Measurements from ENCODE around the gene ADRA1B.
"Not testable (repeated sequence)": the region's sequence is repeated elsewhere in the genome, so short reads cannot be mapped to it uniquely, and the experiment has no call there.

The ADRA1B gene

GRCh38 chr5:160001457-160001856, 85.2 kb downstream of the ADRA1B start:
- no peak overlapping the region for H3K4me3 ChIP-seq (ENCODE audit: low read depth, low read length)
- no peak for TF ChIP-seq CTCF (IDR thresholded peaks at IDR 0.05; ENCODE audit: low read depth, low read length)

- TF ChIP-seq CTCF (IDR thresholded peaks at IDR 0.05; ENCODE audit: low read depth, low read length) = no peak
- H3K4me3 ChIP-seq (ENCODE audit: low read depth, low read length) = no peak overlapping the region
Measured at GRCh38 chr5:160007514-160007913, 91.2 kb downstream of the ADRA1B start.

- not testable (repeated sequence) for H3K4me3 ChIP-seq (ENCODE audit: low read depth, low read length)
Measured at GRCh38 chr5:160008529-160008876, 92.2 kb downstream of the ADRA1B start.

GRCh38 chr5:160008877-160009590, 92.8 kb downstream of the ADRA1B start, which contains the start of gene TTC1:
Gene TTC1, plus strand, starts transcription at chr5:160009139. Its CDS starts 1,390 bp downstream, at chr5:160010529.
- no peak for TF ChIP-seq CTCF (IDR thresholded peaks at IDR 0.05; ENCODE audit: low read depth, low read length)
- peak within 1 kb of the TSS; percentile 91 for H3K4me3 ChIP-seq (ENCODE audit: low read depth, low read length)

GRCh38 chr5:160009591-160009989, 93.3 kb downstream of the ADRA1B start:
- TF ChIP-seq CTCF (IDR thresholded peaks at IDR 0.05; ENCODE audit: low read depth, low read length) = no peak
- peak overlapping the region; percentile 91 for H3K4me3 ChIP-seq (ENCODE audit: low read depth, low read length)

- no peak overlapping the region for H3K4me3 ChIP-seq (ENCODE audit: low read depth, low read length)
- no peak for TF ChIP-seq CTCF (IDR thresholded peaks at IDR 0.05; ENCODE audit: low read depth, low read length)
Measured at GRCh38 chr5:160011471-160011870, 95.2 kb downstream of the ADRA1B start.

GRCh38 chr5:160014197-160014596, 97.9 kb downstream of the ADRA1B start:
- H3K4me3 ChIP-seq (ENCODE audit: low read depth, low read length) = not testable (repeated sequence)

- H3K4me3 ChIP-seq (ENCODE audit: low read depth, low read length) = no peak overlapping the region
- TF ChIP-seq CTCF (IDR thresholded peaks at IDR 0.05; ENCODE audit: low read depth, low read length) = no peak
Measured at GRCh38 chr5:160018945-160019625, 102.8 kb downstream of the ADRA1B start.

Measured in WI38 (cell line).